ENCODE data around the gene HFE. TPM values are rescaled to one million over a fixed set of nuclear protein-coding genes. Genes with fewer than 3 reads are reported as not detected.
"Not testable (repeated sequence)": the region's sequence is repeated elsewhere in the genome, so short reads cannot be mapped to it uniquely, and the experiment has no call there.

Gene HFE
- total RNA-seq, 1 donor from 2014 or later: 9.2 TPM

GRCh38 chr6:26045065-26045927, 41.9 kb upstream of the HFE start:
- Histone ChIP-seq H3K27me3 (no peaks in the 10 kb centered on the region), H3K4me3 (peak overlapping the region; percentile 57), H3K36me3 (no peaks in the 10 kb centered on the region), H3K9me3 (no peaks in the 10 kb centered on the region), H3K4me1 (peaks cover 9% of the 10 kb centered on the region), H3K27ac (peak overlapping the region; percentile 90)
- ATAC-seq: peak; percentile 83
- DNase-seq: peak; percentile 71
- no peak for TF ChIP-seq CTCF (IDR thresholded peaks at IDR 0.05)
- intact Hi-C loops (cut with DNase I): no loop called here

DNA sequence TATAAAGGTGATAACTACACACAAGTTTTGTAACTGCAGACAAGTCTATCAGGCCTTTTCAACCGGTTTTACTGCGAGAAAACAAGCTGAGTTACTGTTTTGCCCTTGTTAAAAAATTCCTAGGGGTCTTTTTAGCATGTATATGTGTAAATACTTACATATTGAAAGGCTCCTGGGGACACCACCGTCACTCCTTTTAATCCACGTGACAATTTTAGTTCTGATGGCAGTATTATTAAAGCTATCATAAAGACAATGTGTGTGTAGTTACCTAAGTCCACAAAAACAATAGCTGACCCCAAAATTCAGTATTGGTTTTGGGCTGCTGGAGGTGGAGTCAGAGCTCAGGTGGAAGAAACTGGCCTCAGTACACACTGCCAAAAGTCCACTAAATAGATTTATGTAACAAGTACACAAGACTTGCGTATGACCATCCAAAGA, 41.3 kb upstream of the HFE start:
- DNase-seq (no peak), ATAC-seq (no peak)
- TF ChIP-seq CTCF (IDR thresholded peaks at IDR 0.05): no peak
- no peak overlapping the region for H3K27ac ChIP-seq
- intact Hi-C loops (cut with DNase I): no loop called here
- H3K4me1 ChIP-seq: peaks cover 9% of the 10 kb centered on the region
- H3K36me3 ChIP-seq: no peaks in the 10 kb centered on the region
- H3K27me3 ChIP-seq: no peaks in the 10 kb centered on the region
- peak overlapping the region; percentile 57 for H3K4me3 ChIP-seq
- H3K9me3 ChIP-seq: no peaks in the 10 kb centered on the region

DNA sequence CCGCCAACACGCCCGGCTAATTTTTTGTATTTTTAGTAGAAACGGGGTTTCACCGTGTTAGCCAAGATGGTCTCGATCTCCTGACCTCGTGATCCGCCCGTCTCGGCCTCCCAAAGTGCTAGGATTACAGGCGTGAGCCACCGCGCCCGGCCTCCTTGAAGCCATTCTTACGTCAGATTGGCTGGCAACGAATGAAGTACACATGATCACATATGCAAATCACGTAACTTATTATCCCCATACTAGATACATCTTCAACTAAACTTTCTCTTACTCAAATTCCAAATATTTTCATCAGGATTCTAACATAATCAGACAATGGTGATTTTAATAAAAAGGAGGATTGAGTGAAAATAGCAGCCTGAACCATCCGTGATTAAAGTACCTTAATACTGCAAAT, 39.9 kb upstream of the HFE start:
- H3K4me1 ChIP-seq; H3K27me3 ChIP-seq; intact Hi-C loops (cut with DNase I); H3K36me3 ChIP-seq; ATAC-seq; H3K9me3 ChIP-seq; DNase-seq; H3K4me3 ChIP-seq; H3K27ac ChIP-seq: not testable (repeated sequence)

GRCh38 chr6:26048590-26048989, 38.6 kb upstream of the HFE start:
- Histone ChIP-seq H3K4me3 (no peak overlapping the region), H3K27ac (no peak overlapping the region), H3K9me3 (no peaks in the 10 kb centered on the region), H3K27me3 (no peaks in the 10 kb centered on the region), H3K36me3 (no peaks in the 10 kb centered on the region), H3K4me1 (peaks cover 4% of the 10 kb centered on the region)
- no peak for TF ChIP-seq CTCF (IDR thresholded peaks at IDR 0.05)
- ATAC-seq: no peak
- intact Hi-C loops (cut with DNase I): no loop called here
- no peak for DNase-seq

GRCh38 chr6:26051665-26052310, 35.4 kb upstream of the HFE start:
- intact Hi-C loops (cut with DNase I): no loop called here
- no peaks in the 10 kb centered on the region for H3K4me1 ChIP-seq
- no peaks in the 10 kb centered on the region for H3K27me3 ChIP-seq
- H3K4me3 ChIP-seq: no peak overlapping the region
- no peak for TF ChIP-seq CTCF (IDR thresholded peaks at IDR 0.05)
- DNase-seq (no peak), ATAC-seq (no peak)
- no peaks in the 10 kb centered on the region for H3K9me3 ChIP-seq
- no peak overlapping the region for H3K27ac ChIP-seq
- H3K36me3 ChIP-seq: no peaks in the 10 kb centered on the region

DNA sequence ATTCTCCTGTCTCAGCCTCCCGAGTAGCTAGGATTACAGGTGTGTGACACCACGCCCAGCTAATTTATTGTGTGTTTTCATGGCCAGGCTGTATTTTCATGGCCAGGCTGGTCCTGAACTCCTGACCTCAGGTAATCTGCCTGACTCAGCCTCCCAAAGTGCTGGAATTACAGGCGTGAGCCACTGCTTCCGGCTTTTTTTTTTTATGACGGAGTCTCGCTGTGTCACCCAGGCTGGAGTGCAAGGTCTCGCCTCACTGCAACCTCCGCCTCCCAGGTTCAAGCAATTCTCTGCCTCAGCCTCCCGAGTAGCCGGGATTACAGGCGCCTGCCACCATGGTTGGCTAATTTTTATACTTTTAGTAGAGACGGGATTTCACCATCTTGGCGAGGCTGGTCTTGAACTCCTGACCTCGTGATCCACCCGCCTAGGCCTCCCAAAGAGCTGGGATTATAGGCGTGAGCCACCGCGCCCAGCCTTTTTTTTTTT, 34.4 kb upstream of the HFE start:
- H3K4me1 ChIP-seq; H3K27me3 ChIP-seq; H3K9me3 ChIP-seq; H3K27ac ChIP-seq; ATAC-seq; H3K36me3 ChIP-seq; DNase-seq; intact Hi-C loops (cut with DNase I); H3K4me3 ChIP-seq: not testable (repeated sequence)

Data from upper lobe of right lung (tissue), 1 donor.